Cardiac septum (tissue), 1 donor: ENCODE results near the gene IP6K1. TPM values are rescaled to one million over a fixed set of nuclear protein-coding genes. Genes with fewer than 3 reads are reported as not detected.

Source experiments
- DNase-seq: peaks from one replicate; pipeline ENCODE4 v3.0.0-alpha.2; 2020; ENCODE audit warnings: low spot score
- intact Hi-C: fragments of 100-400 bp; cut with DNase I; formaldehyde crosslinking; loops from one replicate; pipeline ENCODE4 v1.14.0; 2022
- total RNA-seq: library from RNA; stranded (reverse); fragmentation: NEBNext Ultra II Directional; extraction: Animal tissue kit (Norgen Biotek cat#: 25700); gene quantifications from one replicate; pipeline ENCODE4 v1.2.1, GENCODE V29; 2021
- donor health status: DM: no; HTN: no; CAD: no.

IP6K1 gene
- total RNA-seq, 1 donor from 2014 or later: 19.7 TPM

GRCh38 chr3:49716691-49717210 lies 69.6 kb downstream of the IP6K1 start:
- peak; percentile 53 for DNase-seq
- intact Hi-C loops: no loop called here

- intact Hi-C loops: no loop called here
These were observed 70.2 kb downstream of the IP6K1 start for GRCh38 chr3:49716169-49716568.

GRCh38 chr3:49715611-49716121 lies 70.7 kb downstream of the IP6K1 start:
- intact Hi-C loops: no loop called here
- no peak for DNase-seq

More at GRCh38 chr3:49716169-49716568, 70.2 kb downstream of the IP6K1 start:
- no peak for DNase-seq

- intact Hi-C loops: no loop called here
- DNase-seq: no peak
These were observed 71.4 kb downstream of the IP6K1 start for GRCh38 chr3:49714728-49715550.

- no peak for DNase-seq
- intact Hi-C loops: no loop called here
These were observed 72.8 kb downstream of the IP6K1 start for GRCh38 chr3:49713336-49714105.

- intact Hi-C loops: no loop called here
- DNase-seq: no peak
These were observed 73.6 kb downstream of the IP6K1 start for GRCh38 chr3:49712631-49713317.

GRCh38 chr3:49712166-49712565 lies 74.2 kb downstream of the IP6K1 start:
- intact Hi-C loops: no loop called here
- DNase-seq: no peak

GRCh38 chr3:49711489-49711888 lies 74.9 kb downstream of the IP6K1 start:
- no peak for DNase-seq

GRCh38 chr3:49709852-49710251 lies 76.5 kb downstream of the IP6K1 start:
- no peak for DNase-seq
- intact Hi-C loops: no loop called here

More at GRCh38 chr3:49711489-49711888, 74.9 kb downstream of the IP6K1 start:
- intact Hi-C loops: no loop called here

- intact Hi-C loops: no loop called here
- no peak for DNase-seq
These were observed 79.2 kb downstream of the IP6K1 start for GRCh38 chr3:49707113-49707480.

GRCh38 chr3:49706456-49707112 lies 79.8 kb downstream of the IP6K1 start:
- intact Hi-C loops: no loop called here
- DNase-seq: no peak

- DNase-seq: no peak
These were observed 80.9 kb downstream of the IP6K1 start for GRCh38 chr3:49705390-49705960.

GRCh38 chr3:49704629-49705028 lies 81.7 kb downstream of the IP6K1 start:
- DNase-seq: no peak
- intact Hi-C loops: loop anchor here (5.0 kb wide), 1 partner anchor 133 kb away; no protein-coding TSS in a partner anchor

More at GRCh38 chr3:49705390-49705960, 80.9 kb downstream of the IP6K1 start:
- intact Hi-C loops: no loop called here

- intact Hi-C loops: loop anchor here (5.0 kb wide), 1 partner anchor 133 kb away; no protein-coding TSS in a partner anchor
- DNase-seq: no peak
These were observed 82.4 kb downstream of the IP6K1 start for GRCh38 chr3:49703956-49704355.

GRCh38 chr3:49703443-49703927 lies 82.9 kb downstream of the IP6K1 start:
- intact Hi-C loops: loop anchor here (5.0 kb wide), 1 partner anchor 134 kb away; no protein-coding TSS in a partner anchor
- no peak for DNase-seq

- intact Hi-C loops: loop anchor here (5.0 kb wide), 1 partner anchor 135 kb away; no protein-coding TSS in a partner anchor
- DNase-seq: no peak
These were observed 83.7 kb downstream of the IP6K1 start for GRCh38 chr3:49702672-49703071.

GRCh38 chr3:49701388-49702077 lies 84.8 kb downstream of the IP6K1 start:
- DNase-seq: no peak
- intact Hi-C loops: loop anchor here (5.0 kb wide), 1 partner anchor 136 kb away; no protein-coding TSS in a partner anchor
